HEK293 (cell line): ENCODE measurements around the gene PTPRG.

Experiments used
- BCL6B ChIP-seq: fragments of 450-650 bp; formaldehyde crosslinking; IDR thresholded peaks from 2 replicates; pipeline ENCODE4 v1.5.1; 2017; ENCODE audit warnings: missing biosample characterization, missing genetic modification characterization
- CTCF ChIP-seq: fragments of 450-650 bp; formaldehyde crosslinking; IDR thresholded peaks from 2 replicates; pipeline ENCODE4 v1.5.1; 2016; ENCODE audit warnings: missing biosample characterization, missing genetic modification characterization
- GLI2 ChIP-seq: fragments of 450-650 bp; formaldehyde crosslinking; IDR thresholded peaks from 2 replicates; pipeline ENCODE4; 2017; ENCODE audit warnings: missing biosample characterization, missing genetic modification characterization, low read depth, borderline replicate concordance
- PRDM2 ChIP-seq: fragments of 450-650 bp; formaldehyde crosslinking; IDR thresholded peaks from 2 replicates; pipeline ENCODE4 v1.5.1; 2016; ENCODE audit warnings: missing biosample characterization, missing genetic modification characterization, borderline replicate concordance
- TRIM28 ChIP-seq: IDR thresholded peaks from 2 replicates; pipeline ENCODE4 v1.6.1; 2011; ENCODE audit warnings: low read length, control low read depth, borderline replicate concordance
- YY1 ChIP-seq: fragments of 450-650 bp; formaldehyde crosslinking; IDR thresholded peaks from 2 replicates; pipeline ENCODE4 v1.5.1; 2018; ENCODE audit warnings: missing biosample characterization, missing genetic modification characterization
- ZNF24 ChIP-seq: fragments of 450-650 bp; formaldehyde crosslinking; IDR thresholded peaks from 2 replicates; pipeline ENCODE4 v1.5.1; 2016; ENCODE audit warnings: missing biosample characterization, missing genetic modification characterization
- ZNF350 ChIP-seq: fragments of 450-650 bp; formaldehyde crosslinking; IDR thresholded peaks from 2 replicates; pipeline ENCODE4 v1.5.0; 2017; ENCODE audit warnings: missing biosample characterization, mild to moderate bottlenecking, missing genetic modification characterization
- ZNF416 ChIP-seq: fragments of 450-650 bp; formaldehyde crosslinking; IDR thresholded peaks from 2 replicates; pipeline ENCODE4 v1.5.1; 2016; ENCODE audit warnings: missing biosample characterization, missing genetic modification characterization
- ZNF544 ChIP-seq: fragments of 450-650 bp; formaldehyde crosslinking; IDR thresholded peaks from 2 replicates; pipeline ENCODE4 v1.5.0; 2017; ENCODE audit warnings: missing biosample characterization, missing genetic modification characterization
- ZNF660 ChIP-seq: fragments of 450-650 bp; IDR thresholded peaks from 2 replicates; pipeline ENCODE4 v1.5.1; 2018; ENCODE audit warnings: missing biosample characterization, mild to moderate bottlenecking, missing genetic modification characterization

- TF ChIP-seq CTCF (tag by site-specific recombination): no peak
- no peak for TF ChIP-seq ZNF544 (tag by site-specific recombination)
- TF ChIP-seq ZNF350: no peak
- no peak for TF ChIP-seq ZNF660 (tag by site-specific recombination)
- TF ChIP-seq ZNF24 (tag by site-specific recombination): no peak
- no peak for TF ChIP-seq YY1
- no peak for TF ChIP-seq TRIM28
- no peak for TF ChIP-seq BCL6B
- no peak for TF ChIP-seq ZNF416 (tag by site-specific recombination)
- no peak for TF ChIP-seq GLI2
- TF ChIP-seq PRDM2 (tag by site-specific recombination): no peak
These were observed 292.5 kb downstream of the PTPRG start for GRCh38 chr3:61853912-61854311.
